Activated T-helper 1 cell treated with Interleukin-2 at 50 U/mL for 16 hours (primary cell): Measurements from ENCODE around the gene C2CD4A.
"Not testable (repeated sequence)": the region's sequence is repeated elsewhere in the genome, so short reads cannot be mapped to it uniquely, and the experiment has no call there.

ENCODE experiments used
- DNase-seq: peaks from one replicate; pipeline ENCODE4 v3.0.0-alpha.2; 2020; ENCODE audit warnings: low read depth

Gene C2CD4A

DNA sequence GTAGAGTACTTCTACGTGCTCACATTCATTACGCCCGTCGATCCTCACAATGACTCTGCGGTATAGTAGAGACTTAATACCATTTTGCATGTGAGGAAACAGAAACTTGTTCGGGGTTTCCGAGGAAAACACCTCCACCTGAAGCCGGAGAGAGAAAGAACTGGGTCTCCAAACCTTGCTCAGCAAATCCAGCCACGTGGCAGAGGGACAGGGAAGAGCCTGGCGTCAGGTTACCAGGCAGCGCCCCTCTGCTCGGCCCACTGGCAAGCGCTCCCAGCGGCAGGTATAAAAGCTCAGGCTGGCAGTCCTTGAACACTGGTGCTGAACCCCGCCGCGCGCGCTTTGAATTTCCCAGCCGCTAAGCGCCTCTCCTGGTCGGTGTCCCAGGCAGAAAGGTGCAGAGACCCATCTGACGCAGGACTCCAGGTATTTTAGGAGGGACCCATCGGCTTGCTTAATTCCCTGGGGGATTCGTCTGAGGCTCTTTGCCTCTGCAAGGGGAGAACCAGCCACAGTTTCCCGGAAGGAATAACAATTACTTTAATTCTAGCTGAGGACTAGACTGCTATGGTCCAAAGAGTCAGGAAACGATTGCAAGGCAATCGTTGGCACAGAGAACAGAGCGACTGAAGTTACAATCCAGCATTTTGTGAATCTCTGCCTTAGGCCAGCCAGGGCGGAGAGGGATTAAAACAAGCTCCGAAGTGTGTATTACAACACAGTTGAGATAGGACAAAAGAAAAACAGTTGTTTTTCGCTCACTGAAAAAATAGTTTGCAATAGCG is at the start of gene C2CD4A:
C2CD4A (plus strand) TSS at position 315 of the 785 bp plus-strand sequence. CDS start 637 bp downstream, outside the sequence.
- peak; percentile 36 for DNase-seq

GRCh38 chr15:62020576-62021160 is 46.1 kb upstream of the C2CD4A start:
- DNase-seq: no peak

GRCh38 chr15:62021991-62022600 is 44.7 kb upstream of the C2CD4A start:
- no peak for DNase-seq

DNA sequence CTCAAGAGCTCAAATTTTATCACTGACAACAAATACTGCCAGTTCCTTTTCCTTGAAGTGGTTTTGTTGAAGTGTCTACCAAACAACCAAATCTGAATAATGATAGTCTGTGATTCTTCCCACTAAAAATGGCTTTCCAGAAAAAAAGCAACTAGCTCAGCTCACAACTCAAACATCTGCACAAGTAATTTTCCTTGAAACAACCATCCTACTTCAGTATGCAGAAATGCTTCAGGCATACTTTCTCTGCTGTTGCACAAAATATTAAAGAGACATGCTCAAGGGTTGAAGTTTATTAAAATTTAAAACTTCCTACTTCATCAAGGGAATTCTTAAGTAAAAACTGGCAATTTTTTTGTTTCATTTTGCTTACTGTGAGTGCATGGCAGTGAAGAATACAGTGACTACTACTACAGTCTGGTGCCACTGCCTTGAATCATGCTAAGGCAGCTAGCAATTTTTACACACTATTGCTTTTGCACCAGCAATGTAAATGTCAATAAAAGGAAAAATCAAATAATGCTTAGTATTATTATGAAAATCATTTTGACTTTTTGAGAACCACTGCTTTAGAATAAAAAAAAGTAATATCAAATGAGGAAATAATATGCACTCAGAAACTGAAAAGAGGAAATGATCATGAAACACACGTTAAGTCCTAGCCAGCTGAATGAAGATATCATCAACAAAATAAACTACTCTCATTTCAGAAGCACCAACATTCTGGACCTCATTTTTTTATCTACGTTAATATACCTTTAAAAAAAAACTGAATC is 40.1 kb upstream of the C2CD4A start:
- DNase-seq: no peak

DNA sequence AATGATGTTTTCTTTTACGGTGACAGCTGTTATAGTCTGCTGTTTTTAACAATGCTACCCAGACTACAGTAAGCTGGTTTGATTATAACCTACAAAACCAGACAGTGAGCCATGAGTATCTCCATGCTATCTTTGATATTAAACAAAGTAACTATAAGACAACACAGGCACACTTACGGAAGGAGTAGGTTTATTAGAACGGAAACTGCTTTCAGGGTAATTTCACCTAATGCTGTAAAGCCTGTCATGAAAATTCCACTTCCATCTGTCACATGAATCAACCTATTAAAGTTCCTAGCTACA is 39.6 kb upstream of the C2CD4A start:
- no peak for DNase-seq

DNA sequence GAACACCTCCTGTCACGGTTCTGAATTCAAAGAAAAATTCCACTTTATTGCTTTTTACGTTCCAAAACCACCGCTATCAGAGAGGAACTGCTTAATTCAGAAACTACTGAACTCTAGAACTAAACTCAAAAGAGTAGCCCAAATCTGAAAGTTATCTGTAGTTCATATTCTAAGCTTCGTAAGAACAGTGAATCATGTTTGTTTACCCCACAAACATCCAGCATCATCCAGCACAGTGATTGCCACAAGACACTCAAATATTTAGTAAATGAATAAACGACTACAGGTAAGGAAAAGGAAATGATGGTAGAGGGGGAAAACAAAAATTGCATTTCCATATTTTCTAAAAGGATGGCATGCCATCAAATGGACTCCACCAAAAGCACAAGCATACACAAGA is 38.9 kb upstream of the C2CD4A start:
- DNase-seq: no peak

DNA sequence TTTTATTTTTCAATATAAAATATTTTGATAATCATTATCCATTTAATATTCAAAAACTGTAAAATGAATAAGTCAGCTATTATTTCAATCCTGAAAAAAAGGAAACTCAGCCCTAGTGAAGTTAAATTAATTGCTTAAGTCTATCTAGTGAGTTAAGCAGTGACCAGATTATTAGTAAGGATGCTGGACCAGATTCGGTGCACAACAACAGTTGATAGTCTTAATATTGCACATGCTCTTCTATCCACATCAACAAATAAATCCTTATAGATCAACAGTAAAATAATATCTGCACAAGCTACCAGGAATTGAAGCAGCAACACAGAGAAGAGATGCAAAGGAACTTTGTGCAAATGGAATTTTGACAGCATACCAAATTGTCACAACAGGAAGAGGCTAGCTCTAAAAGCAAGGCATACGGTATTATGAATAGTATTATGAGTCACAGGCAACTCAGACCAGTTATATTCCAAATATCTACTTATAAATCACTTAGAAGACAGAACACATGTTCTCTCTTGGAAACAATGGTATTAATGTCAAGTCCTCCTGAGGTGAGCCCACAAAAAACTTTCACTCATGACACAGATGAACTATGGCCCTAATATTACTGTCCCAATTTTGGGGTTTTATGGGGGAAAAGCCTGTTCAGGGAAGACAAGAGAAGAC is 31.4 kb upstream of the C2CD4A start:
- no peak for DNase-seq

DNA sequence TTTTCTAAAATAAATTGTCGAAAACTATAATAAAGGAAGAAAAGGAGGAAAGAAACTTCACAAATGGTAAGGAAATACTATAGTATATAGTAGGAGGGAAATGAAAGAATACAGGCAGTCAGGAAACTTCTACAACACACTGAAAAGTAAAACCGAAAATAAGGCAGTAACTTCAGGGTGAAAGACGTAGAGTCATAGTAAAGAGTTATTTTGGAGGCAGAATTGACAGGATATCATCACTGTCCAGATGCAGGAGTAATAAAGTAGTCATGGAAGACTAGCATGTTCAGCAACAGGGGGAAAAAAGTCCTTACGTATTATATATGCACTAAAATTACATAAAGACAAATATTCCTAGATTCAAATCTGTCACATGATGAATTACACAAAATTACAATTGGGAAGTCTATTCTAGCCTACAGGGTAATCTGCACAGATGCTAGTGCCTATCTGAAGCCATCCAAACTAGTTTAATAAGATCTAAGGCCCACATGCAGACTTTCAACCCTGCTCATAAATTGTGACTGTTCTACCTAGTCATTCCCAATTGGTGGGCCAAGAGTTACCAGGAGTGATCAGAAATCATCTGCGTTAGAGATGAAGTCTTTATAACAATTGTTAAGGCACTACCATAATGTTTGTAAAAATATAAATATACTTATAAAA is 20.6 kb upstream of the C2CD4A start:
- DNase-seq: no peak

- no peak for DNase-seq
Measured at GRCh38 chr15:62047282-62047827, 19.4 kb upstream of the C2CD4A start.

- DNase-seq: not testable (repeated sequence)
Measured at GRCh38 chr15:62048254-62048653, 18.5 kb upstream of the C2CD4A start.

GRCh38 chr15:62050115-62050514 is 16.7 kb upstream of the C2CD4A start:
- DNase-seq: no peak

DNA sequence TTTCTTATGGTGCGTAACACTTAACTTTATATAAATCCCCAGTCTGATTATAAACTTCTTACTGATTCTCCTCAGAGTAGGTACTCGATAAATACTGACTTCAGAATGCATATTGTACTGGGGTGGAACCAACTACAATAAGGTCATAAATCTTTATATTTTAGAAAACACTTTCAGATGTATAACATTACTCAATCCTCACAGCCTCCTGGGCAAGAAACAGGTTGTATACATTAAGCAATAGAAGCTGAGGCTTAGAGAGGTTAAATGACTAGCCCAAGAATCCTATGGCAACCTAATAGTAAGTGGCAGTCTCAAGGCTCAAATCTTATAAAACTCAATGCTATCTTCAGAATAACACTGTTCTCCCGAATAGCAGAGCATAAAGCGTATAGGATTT is 15.6 kb upstream of the C2CD4A start:
- no peak for DNase-seq

DNA sequence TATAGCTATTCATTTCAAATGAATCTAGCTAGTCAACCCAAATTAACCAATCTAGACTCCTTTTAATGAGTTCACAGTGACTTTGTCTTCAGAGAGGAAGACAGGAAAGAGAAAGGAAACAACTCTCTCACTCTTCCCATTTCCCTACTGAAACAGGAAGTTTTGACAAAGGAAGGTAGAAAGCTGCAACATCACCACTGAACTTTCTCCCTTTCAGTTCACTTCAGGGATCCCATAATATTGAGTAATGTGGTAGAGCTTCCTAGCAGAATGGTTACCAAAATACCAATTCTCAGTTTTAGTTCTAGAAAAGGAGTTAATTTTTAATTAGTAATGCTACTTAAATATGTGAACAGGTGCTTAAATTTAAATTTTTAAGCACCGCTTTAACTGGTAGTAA is 14.1 kb upstream of the C2CD4A start:
- no peak for DNase-seq

GRCh38 chr15:62053439-62054085 is 13.2 kb upstream of the C2CD4A start:
- no peak for DNase-seq

- no peak for DNase-seq
Measured at GRCh38 chr15:62054979-62055378, 11.8 kb upstream of the C2CD4A start.

- no peak for DNase-seq
Measured at GRCh38 chr15:62057341-62057980, 9.3 kb upstream of the C2CD4A start.

- DNase-seq: no peak
Measured at GRCh38 chr15:62058327-62059028, 8.3 kb upstream of the C2CD4A start.

- DNase-seq: no peak
Measured at GRCh38 chr15:62059108-62059815, 7.5 kb upstream of the C2CD4A start.

DNA sequence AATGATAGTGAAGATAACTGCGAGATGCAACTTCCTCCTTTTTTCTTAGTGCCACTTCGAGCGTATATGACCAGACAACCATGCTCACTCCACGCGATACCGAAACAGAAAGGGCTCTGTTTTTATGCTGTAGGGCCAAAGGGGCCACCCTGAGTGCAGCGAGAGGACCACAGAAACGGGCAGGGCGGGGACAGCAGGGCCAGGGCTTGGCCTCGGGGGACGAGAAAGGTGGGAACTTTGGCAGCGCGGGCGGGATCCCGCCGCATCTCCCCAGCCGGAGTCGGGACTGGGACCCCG is 7.0 kb upstream of the C2CD4A start:
- peak; percentile 24 for DNase-seq
